Uterus (tissue), 2 donors: Measurements from ENCODE around the gene STK39.

Experiments
- POLR2A ChIP-seq, 2 donors: fragments of 450-650 bp; IDR thresholded peaks; one replicate each; pipeline ENCODE4 v1.6.1; 2016; ENCODE audit warnings: antibody characterized with exemption in 2 of 2, mild to moderate bottlenecking in 1 of 2, moderate library complexity in 1 of 2
- TF ChIP-seq, protein P1 (sequence below), 4 experiments: fragments of 200-600 bp in 2 of 4; fragments of 450-650 bp in 2 of 4; sonication (generic) in 2 of 4; IDR thresholded peaks; one replicate each; pipeline ENCODE4 v1.5.1; 2016 to 2019; ENCODE audit warnings: antibody characterized with exemption in 4 of 4, mild to moderate bottlenecking in 2 of 4, moderate library complexity in 1 of 4

DNA sequence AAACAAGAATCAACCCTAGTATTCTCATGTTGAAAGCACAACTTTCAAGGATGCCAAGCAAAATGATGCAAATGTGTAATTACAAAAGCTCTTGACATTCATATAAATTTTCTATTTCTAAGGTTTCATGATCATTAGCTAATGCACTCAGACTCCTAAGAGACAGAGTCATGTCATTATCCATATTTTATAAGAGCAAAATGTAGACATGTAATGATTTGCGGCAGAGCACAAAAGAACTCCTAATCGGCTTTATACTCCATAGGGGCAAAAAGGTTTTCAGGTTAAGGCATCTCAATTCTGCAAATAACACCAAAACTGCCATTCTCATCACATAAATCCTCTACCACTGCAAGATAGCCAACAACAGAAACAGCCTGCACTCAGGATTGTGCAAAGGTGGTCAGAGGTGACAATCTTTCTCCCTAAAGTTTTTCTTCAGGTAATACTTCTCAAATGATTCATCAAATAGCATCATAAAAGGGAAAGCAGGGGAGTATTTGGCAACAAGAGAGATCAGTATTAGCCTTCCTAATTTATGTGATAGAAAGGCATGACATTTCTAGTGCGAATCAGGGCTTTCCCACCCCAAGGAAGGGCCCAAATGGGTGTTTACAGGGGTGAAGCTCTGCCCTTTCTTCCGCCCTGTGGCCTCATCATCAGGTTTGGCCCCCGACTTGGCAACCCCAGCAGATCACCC, 64.7 kb downstream of the STK39 start:
- TF ChIP-seq, protein P1, sequence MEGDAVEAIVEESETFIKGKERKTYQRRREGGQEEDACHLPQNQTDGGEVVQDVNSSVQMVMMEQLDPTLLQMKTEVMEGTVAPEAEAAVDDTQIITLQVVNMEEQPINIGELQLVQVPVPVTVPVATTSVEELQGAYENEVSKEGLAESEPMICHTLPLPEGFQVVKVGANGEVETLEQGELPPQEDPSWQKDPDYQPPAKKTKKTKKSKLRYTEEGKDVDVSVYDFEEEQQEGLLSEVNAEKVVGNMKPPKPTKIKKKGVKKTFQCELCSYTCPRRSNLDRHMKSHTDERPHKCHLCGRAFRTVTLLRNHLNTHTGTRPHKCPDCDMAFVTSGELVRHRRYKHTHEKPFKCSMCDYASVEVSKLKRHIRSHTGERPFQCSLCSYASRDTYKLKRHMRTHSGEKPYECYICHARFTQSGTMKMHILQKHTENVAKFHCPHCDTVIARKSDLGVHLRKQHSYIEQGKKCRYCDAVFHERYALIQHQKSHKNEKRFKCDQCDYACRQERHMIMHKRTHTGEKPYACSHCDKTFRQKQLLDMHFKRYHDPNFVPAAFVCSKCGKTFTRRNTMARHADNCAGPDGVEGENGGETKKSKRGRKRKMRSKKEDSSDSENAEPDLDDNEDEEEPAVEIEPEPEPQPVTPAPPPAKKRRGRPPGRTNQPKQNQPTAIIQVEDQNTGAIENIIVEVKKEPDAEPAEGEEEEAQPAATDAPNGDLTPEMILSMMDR (IDR thresholded peaks at IDR 0.05): no peak
- TF ChIP-seq POLR2A (IDR thresholded peaks at IDR 0.05): no peak
